GM15510 (cell line): ENCODE data around the gene NUCB1.

Experiments used
- POLR2A ChIP-seq: IDR thresholded peaks from 3 replicates; pipeline ENCODE4 v1.6.1; 2011; ENCODE audit warnings: borderline replicate concordance; ENCODE audit not compliant: insufficient read length; ENCODE audit errors: extremely low read depth

The NUCB1 gene

DNA sequence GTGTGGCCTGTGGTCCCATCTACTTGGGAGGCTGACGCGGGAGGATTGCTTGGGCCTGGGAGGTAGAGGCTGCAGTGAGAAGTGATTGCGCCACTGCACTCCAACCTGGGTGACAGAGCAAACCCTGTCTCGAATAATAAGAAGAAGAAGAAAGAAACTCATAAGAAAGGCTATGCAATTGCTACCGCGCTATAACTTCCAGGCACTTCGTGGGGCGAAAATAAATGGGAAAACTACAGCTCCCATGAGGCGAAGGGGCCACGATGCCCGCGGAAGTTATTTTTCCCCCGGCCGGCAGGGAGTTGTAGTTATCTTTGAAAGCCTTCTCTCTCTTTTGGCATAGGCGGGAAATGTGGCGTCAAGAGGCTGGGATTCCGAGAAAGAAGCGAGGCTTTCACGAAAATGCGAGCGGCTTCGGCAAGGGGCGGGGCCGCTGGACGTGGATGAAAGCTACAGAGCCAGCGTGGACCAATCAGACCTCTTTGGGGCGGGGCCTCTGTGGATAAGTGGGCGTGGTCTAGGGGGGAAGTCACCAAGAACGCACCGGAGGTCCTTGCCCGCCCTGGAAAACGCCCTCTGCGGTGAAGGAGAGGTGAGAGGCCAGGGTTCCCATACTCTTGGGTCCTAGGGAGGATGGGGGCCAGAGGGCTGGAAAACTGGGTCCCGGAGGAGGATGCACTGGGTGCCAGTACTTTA lies at the start of gene NUCB1:
NUCB1 (plus strand) TSS at position 532 of the 696 bp plus-strand sequence. CDS start 485 bp downstream, outside the sequence.
- TF ChIP-seq POLR2A = peak; percentile 58

DNA sequence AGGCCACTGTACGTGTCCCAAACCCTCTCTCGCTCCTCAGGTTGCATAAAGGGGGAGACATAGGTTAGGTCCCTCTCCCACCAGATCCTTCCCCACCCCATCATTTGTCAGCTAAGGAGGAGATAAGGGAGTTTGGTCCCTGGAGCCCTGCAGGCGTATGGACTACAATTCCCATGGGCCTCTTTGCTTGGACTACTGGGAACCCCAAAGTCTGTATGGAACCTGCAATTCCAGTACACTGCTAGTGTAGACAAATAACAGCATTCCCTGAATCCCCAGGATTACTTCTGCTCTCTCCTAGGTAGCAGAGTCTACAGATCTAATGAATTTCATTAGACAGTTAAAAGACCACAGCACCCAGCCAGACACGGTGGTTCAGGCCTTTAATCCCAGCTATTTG lies 47.8 kb upstream of the NUCB1 start:
- TF ChIP-seq POLR2A = no peak

DNA sequence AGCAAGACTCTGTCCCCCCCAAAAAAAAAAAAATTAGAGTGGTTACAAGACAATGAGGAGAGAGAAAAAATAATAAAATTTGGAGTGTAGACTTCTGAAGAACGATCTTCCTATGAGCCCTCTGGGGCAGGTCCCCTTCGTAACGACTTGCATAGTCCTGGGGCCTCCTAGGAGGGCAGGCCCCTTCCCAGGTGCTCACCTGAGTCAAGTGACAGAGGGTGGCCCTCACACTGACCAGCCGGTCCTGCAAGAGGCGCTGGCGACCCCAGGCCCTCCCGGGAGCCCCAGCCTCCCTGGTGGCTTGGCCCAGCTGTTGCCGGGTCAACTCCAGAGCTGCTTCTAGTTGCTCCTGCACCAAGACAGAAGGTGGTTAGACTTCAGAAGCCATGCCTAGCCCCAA lies 46.6 kb upstream of the NUCB1 start:
- TF ChIP-seq POLR2A = no peak

DNA sequence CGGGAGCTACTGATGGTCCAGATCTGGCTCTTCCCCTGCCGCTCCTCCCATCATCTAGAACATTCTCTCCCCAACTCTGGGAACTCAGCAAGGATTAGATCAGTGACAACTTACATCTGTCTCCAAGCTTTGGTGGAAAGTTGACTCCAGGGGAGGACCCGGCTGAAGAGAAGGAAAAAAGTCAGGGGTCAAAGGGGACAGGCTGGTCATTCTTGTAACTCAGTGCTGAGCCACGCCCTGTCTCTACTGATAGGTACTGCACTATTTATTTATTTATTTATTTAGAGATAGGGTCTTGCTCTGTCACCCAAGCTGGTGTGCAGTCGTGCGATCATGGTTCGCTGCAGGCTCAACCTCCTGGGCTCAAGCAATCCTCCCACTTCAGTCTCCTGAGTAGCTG lies 46.0 kb upstream of the NUCB1 start:
- no peak for TF ChIP-seq POLR2A

- no peak for TF ChIP-seq POLR2A
These were observed 43.2 kb upstream of the NUCB1 start for GRCh38 chr19:48856921-48857320.

GRCh38 chr19:48858984-48859710 lies 41.0 kb upstream of the NUCB1 start:
- peak; percentile 56 for TF ChIP-seq POLR2A

GRCh38 chr19:48859711-48860572 lies 40.2 kb upstream of the NUCB1 start:
- TF ChIP-seq POLR2A = no peak

DNA sequence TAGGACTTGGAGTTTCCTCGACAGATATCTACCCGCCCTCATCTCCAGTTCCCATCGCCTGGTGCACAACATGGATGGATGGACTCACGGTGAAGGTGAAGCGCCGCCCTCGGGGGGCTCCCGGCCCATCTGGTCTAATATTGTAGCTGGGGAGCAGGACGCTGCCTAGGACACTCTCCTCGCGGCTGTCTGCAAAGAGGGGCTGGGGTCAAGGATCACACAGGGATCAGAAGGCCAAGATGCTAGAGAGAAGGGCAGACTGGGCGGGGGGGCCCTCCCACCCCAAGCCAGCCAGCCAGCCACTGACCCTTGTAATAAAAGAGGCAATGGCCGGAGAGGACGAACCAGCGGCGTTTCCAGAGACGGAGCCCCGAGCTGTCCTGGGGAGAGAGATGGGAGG lies 38.8 kb upstream of the NUCB1 start:
- TF ChIP-seq POLR2A = no peak

GRCh38 chr19:48862827-48863226 lies 37.3 kb upstream of the NUCB1 start:
- no peak for TF ChIP-seq POLR2A

- no peak for TF ChIP-seq POLR2A
These were observed 33.4 kb upstream of the NUCB1 start for GRCh38 chr19:48866692-48867091.

DNA sequence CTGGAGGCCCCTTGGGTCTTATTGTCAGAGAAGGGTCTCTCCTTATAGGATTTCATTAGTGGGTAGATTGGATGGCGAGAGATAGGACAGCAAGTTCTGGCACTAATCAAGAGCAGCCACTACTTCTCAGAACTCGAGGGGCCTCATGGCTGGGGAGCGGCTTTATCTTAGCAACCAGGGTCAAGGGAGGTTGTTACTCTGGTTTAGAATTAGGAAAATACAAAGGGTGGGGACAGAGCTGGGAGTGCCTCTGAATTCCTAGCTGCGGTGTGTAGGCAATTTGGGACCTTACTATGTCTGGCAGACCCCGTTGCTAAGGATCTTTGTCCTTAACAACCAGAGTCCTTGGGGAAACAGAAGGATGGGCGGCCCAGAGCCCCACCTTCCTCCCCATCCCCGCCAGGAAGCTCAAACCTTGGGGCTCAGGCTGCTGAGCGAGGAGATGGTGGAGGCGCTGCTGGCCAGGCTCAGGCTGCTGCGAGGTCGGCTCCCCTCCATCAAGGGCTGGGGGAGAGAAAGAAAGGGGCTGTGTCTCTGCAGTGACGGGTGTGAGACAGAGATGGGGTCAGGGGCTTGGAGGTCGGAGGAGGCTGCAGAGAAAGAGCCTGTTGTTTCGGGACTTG lies 32.9 kb upstream of the NUCB1 start:
- TF ChIP-seq POLR2A = no peak

- TF ChIP-seq POLR2A = no peak
These were observed 32.4 kb upstream of the NUCB1 start for GRCh38 chr19:48867746-48868113.

DNA sequence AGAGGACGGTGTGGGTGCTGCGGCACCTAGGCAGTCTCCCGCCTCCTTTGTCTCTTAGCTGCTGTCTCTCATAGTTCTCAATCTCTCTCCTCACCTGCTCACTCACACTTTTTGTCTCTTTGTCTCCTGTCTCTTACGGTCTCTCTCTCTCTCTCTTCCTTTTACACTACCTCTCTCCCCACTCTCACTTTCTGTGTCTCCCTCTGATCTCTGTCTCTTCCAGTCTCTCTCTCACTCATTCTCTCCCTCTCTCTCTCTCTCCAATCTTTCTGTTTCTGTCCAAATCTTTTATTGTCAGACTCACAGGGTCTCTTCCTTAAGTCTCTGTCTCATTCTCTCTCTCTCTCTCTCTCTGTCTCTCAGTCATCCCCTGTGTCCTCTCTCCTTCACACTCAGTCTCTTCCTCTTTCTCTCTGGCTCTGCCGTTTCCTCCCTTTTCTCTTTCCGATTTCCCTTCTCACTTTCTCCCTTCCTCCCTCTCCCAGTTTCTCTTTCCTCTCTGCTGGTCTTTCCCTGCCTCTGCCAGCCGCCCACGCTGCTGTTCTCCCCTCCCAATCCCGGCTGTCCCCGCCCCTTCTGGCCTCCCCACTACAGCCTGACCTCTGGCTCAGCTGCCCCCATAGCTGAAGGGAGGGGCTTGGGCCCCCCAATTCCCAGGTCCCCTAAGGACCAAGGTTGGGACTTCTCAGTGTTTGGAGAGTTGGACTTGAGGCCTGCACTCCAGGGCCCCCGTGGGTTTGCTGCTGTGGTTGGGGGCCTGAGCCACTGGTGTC lies 31.8 kb upstream of the NUCB1 start, which contains the start of gene PLEKHA4:
PLEKHA4 (minus strand) TSS at position 504 of the 773 bp plus-strand sequence. CDS start 997 bp downstream, outside the sequence.
- TF ChIP-seq POLR2A = no peak

- TF ChIP-seq POLR2A = no peak
These were observed 30.1 kb upstream of the NUCB1 start for GRCh38 chr19:48870048-48870447.

GRCh38 chr19:48872182-48872883 lies 27.8 kb upstream of the NUCB1 start, which contains the start of gene PPP1R15A:
Gene PPP1R15A, plus strand, starts transcription at chr19:48872421. Its CDS starts 813 bp downstream, at chr19:48873234.
- TF ChIP-seq POLR2A = peak; percentile 100
